Stimulated activated CD4-positive, alpha-beta T cell treated with anti-CD3 and anti-CD28 coated beads, Interleukin-2, amount 100 ng/mL, for 48 hours (primary cell): ENCODE data around the gene PLCB1.
"Not testable (repeated sequence)": the region's sequence is repeated elsewhere in the genome, so short reads cannot be mapped to it uniquely, and the experiment has no call there.

ENCODE experiments used
- DNase-seq, 2 donors: peaks; one replicate each; pipeline ENCODE4 v3.0.0-alpha.2; 2020

Gene PLCB1

GRCh38 chr20:8131598-8132483, at the start of gene PLCB1:
Gene PLCB1, plus strand, starts transcription at chr20:8132266. Its CDS starts 386 bp downstream, at chr20:8132652.
- DNase-seq: peak; percentile 61 to 72

GRCh38 chr20:8082989-8083388, 49.1 kb upstream of the PLCB1 start:
- no peak for DNase-seq

GRCh38 chr20:8089668-8090067, 42.4 kb upstream of the PLCB1 start:
- no peak for DNase-seq

- DNase-seq: no peak
Observed at GRCh38 chr20:8094415-8094818, 37.6 kb upstream of the PLCB1 start.

- DNase-seq: no peak
Observed at GRCh38 chr20:8094850-8095249, 37.2 kb upstream of the PLCB1 start.

GRCh38 chr20:8095648-8096572, 36.2 kb upstream of the PLCB1 start:
- no peak for DNase-seq

- no peak for DNase-seq
Observed at GRCh38 chr20:8097307-8097706, 34.8 kb upstream of the PLCB1 start.

GRCh38 chr20:8104252-8104651, 27.8 kb upstream of the PLCB1 start:
- DNase-seq: no peak

GRCh38 chr20:8114612-8115011, 17.5 kb upstream of the PLCB1 start:
- DNase-seq: not testable (repeated sequence)

- DNase-seq: no peak
Observed at GRCh38 chr20:8115436-8115835, 16.6 kb upstream of the PLCB1 start.

- DNase-seq: no peak
Observed at GRCh38 chr20:8116067-8116811, 15.8 kb upstream of the PLCB1 start.

GRCh38 chr20:8117636-8118035, 14.4 kb upstream of the PLCB1 start:
- DNase-seq: no peak

GRCh38 chr20:8118039-8118438, 14.0 kb upstream of the PLCB1 start:
- no peak for DNase-seq

GRCh38 chr20:8118760-8119159, 13.3 kb upstream of the PLCB1 start:
- no peak for DNase-seq

- no peak for DNase-seq
Observed at GRCh38 chr20:8121666-8122065, 10.4 kb upstream of the PLCB1 start.

GRCh38 chr20:8124639-8125038, 7.4 kb upstream of the PLCB1 start:
- DNase-seq: no peak

GRCh38 chr20:8126181-8126580, 5.9 kb upstream of the PLCB1 start:
- DNase-seq: no peak

GRCh38 chr20:8126841-8127378, 5.2 kb upstream of the PLCB1 start:
- no peak for DNase-seq

GRCh38 chr20:8127553-8128255, 4.4 kb upstream of the PLCB1 start:
- no peak for DNase-seq

- DNase-seq: no peak
Observed at GRCh38 chr20:8128291-8129060, 3.6 kb upstream of the PLCB1 start.
